HG03457 (cell line): ENCODE data around the gene GHRL.

Experiments used
- ATAC-seq: cut with Tn5 transposase; IDR thresholded peaks from one replicate; pipeline ENCODE4 v1.9.1; 2021; ENCODE audit warnings: moderate number of reproducible peaks; ENCODE audit not compliant: unreplicated experiment

The GHRL gene

GRCh38 chr3:10328460-10329071 lies 35.8 kb upstream of the GHRL start:
- ATAC-seq = no peak

GRCh38 chr3:10327592-10327991 lies 34.8 kb upstream of the GHRL start:
- no peak for ATAC-seq

GRCh38 chr3:10322352-10322710 lies 29.6 kb upstream of the GHRL start:
- no peak for ATAC-seq

- no peak for ATAC-seq
Observed at GRCh38 chr3:10321630-10322351, 29.0 kb upstream of the GHRL start.

- no peak for ATAC-seq
Observed at GRCh38 chr3:10320320-10320677, 27.6 kb upstream of the GHRL start.

- ATAC-seq = no peak
Observed at GRCh38 chr3:10319804-10320203, 27.1 kb upstream of the GHRL start.

- no peak for ATAC-seq
Observed at GRCh38 chr3:10319251-10319650, 26.5 kb upstream of the GHRL start.

GRCh38 chr3:10317961-10318350 lies 25.2 kb upstream of the GHRL start:
- ATAC-seq = no peak

GRCh38 chr3:10317311-10317960 lies 24.7 kb upstream of the GHRL start:
- ATAC-seq = no peak

GRCh38 chr3:10315771-10316344 lies 23.1 kb upstream of the GHRL start:
- ATAC-seq = no peak

GRCh38 chr3:10315101-10315500 lies 22.4 kb upstream of the GHRL start:
- no peak for ATAC-seq

- ATAC-seq = no peak
Observed at GRCh38 chr3:10312861-10313260, 20.1 kb upstream of the GHRL start.

- no peak for ATAC-seq
Observed at GRCh38 chr3:10312391-10312790, 19.6 kb upstream of the GHRL start.

- no peak for ATAC-seq
Observed at GRCh38 chr3:10311710-10312109, 19.0 kb upstream of the GHRL start.

GRCh38 chr3:10310578-10310977 lies 17.8 kb upstream of the GHRL start:
- no peak for ATAC-seq

GRCh38 chr3:10309736-10310135 lies 17.0 kb upstream of the GHRL start:
- no peak for ATAC-seq

- no peak for ATAC-seq
Observed at GRCh38 chr3:10308678-10309077, 15.9 kb upstream of the GHRL start.

- ATAC-seq = no peak
Observed at GRCh38 chr3:10306156-10306555, 13.4 kb upstream of the GHRL start.

- no peak for ATAC-seq
Observed at GRCh38 chr3:10305331-10305902, 12.7 kb upstream of the GHRL start.

- no peak for ATAC-seq
Observed at GRCh38 chr3:10304905-10305304, 12.2 kb upstream of the GHRL start.

- no peak for ATAC-seq
Observed at GRCh38 chr3:10303785-10304184, 11.0 kb upstream of the GHRL start.

- no peak for ATAC-seq
Observed at GRCh38 chr3:10303105-10303504, 10.4 kb upstream of the GHRL start.
